A204.1 (cell line): ENCODE results near the gene MZF1.

Source experiments
- FAIRE-seq: peaks from 2 replicates; lab custom pipeline; 2012; peaks lifted over from hg19 to GRCh38; lab: Jason Lieb, UNC

The MZF1 gene

GRCh38 chr19:58569943-58570670 is 3.0 kb downstream of the MZF1 start:
- no peak for FAIRE-seq

- FAIRE-seq, result no peak
Measured at GRCh38 chr19:58569191-58569942, 3.8 kb downstream of the MZF1 start.

- no peak for FAIRE-seq
Measured at GRCh38 chr19:58568453-58569130, 4.5 kb downstream of the MZF1 start.

- FAIRE-seq, result no peak
Measured at GRCh38 chr19:58566989-58567388, 6.1 kb downstream of the MZF1 start.

- FAIRE-seq, result no peak
Measured at GRCh38 chr19:58563823-58564222, 9.3 kb downstream of the MZF1 start.

- no peak for FAIRE-seq
Measured at GRCh38 chr19:58563034-58563573, 10.0 kb downstream of the MZF1 start.

GRCh38 chr19:58562122-58563033 is 10.8 kb downstream of the MZF1 start:
- FAIRE-seq, result no peak

GRCh38 chr19:58561373-58562121 is 11.6 kb downstream of the MZF1 start:
- no peak for FAIRE-seq

- no peak for FAIRE-seq
Measured at GRCh38 chr19:58560921-58561320, 12.2 kb downstream of the MZF1 start.

GRCh38 chr19:58560007-58560887 is 12.9 kb downstream of the MZF1 start:
- no peak for FAIRE-seq

GRCh38 chr19:58559275-58560006 is 13.7 kb downstream of the MZF1 start:
- peak; percentile 95 for FAIRE-seq

GRCh38 chr19:58558623-58559274 is 14.4 kb downstream of the MZF1 start:
- FAIRE-seq, result peak; percentile 98

- no peak for FAIRE-seq
Measured at GRCh38 chr19:58558066-58558622, 15.0 kb downstream of the MZF1 start, which contains the start of gene UBE2M. Gene UBE2M (minus strand): TSS chr19:58558611. CDS start chr19:58558381, 230 bp downstream.

GRCh38 chr19:58557221-58558065 is 15.7 kb downstream of the MZF1 start:
- FAIRE-seq, result no peak

GRCh38 chr19:58556622-58557220 is 16.4 kb downstream of the MZF1 start:
- no peak for FAIRE-seq

- FAIRE-seq, result no peak
Measured at GRCh38 chr19:58555920-58556621, 17.1 kb downstream of the MZF1 start.
